HG02798 (cell line): ENCODE results near the gene WDHD1.
A peak's percentile ranks its signal among the peaks of the same experiment; 100 is the strongest.
"Not testable (repeated sequence)": the region's sequence is repeated elsewhere in the genome, so short reads cannot be mapped to it uniquely, and the experiment has no call there.

Experiments used
- ATAC-seq: cut with Tn5 transposase; IDR thresholded peaks from one replicate; pipeline ENCODE4 v1.9.1; 2021; ENCODE audit warnings: mild to moderate bottlenecking; ENCODE audit not compliant: unreplicated experiment, poor library complexity

Gene WDHD1

GRCh38 chr14:55026793-55027561 is at the start of gene WDHD1, which contains the start of gene SOCS4:
Gene WDHD1 (minus strand): TSS chr14:55027099. CDS start chr14:55026787, 312 bp downstream.
Gene SOCS4 (plus strand): TSS chr14:55027236. CDS start chr14:55043042, 15,806 bp downstream.
- ATAC-seq, result peak; percentile 97

- no peak for ATAC-seq
These were observed 48.8 kb upstream of the WDHD1 start for GRCh38 chr14:55075628-55076175.

- peak; percentile 60 for ATAC-seq
These were observed 47.8 kb upstream of the WDHD1 start for GRCh38 chr14:55074662-55075061.

GRCh38 chr14:55073856-55074255 is 47.0 kb upstream of the WDHD1 start:
- no peak for ATAC-seq

- peak; percentile 40 for ATAC-seq
These were observed 45.2 kb upstream of the WDHD1 start for GRCh38 chr14:55071870-55072640.

GRCh38 chr14:55070981-55071411 is 44.1 kb upstream of the WDHD1 start:
- no peak for ATAC-seq

- no peak for ATAC-seq
These were observed 39.3 kb upstream of the WDHD1 start for GRCh38 chr14:55066223-55066622.

GRCh38 chr14:55065411-55065810 is 38.5 kb upstream of the WDHD1 start:
- no peak for ATAC-seq

GRCh38 chr14:55064896-55065295 is 38.0 kb upstream of the WDHD1 start:
- ATAC-seq, result not testable (repeated sequence)

- ATAC-seq, result no peak
These were observed 35.8 kb upstream of the WDHD1 start for GRCh38 chr14:55062517-55063351.

- ATAC-seq, result no peak
These were observed 32.4 kb upstream of the WDHD1 start for GRCh38 chr14:55059333-55059732.

GRCh38 chr14:55057919-55058318 is 31.0 kb upstream of the WDHD1 start:
- no peak for ATAC-seq

- no peak for ATAC-seq
These were observed 27.2 kb upstream of the WDHD1 start for GRCh38 chr14:55054098-55054497.

- no peak for ATAC-seq
These were observed 26.6 kb upstream of the WDHD1 start for GRCh38 chr14:55053500-55053899.

- no peak for ATAC-seq
These were observed 26.1 kb upstream of the WDHD1 start for GRCh38 chr14:55053018-55053417.

- ATAC-seq, result peak; percentile 1
These were observed 25.5 kb upstream of the WDHD1 start for GRCh38 chr14:55052269-55052930.

- peak; percentile 94 for ATAC-seq
These were observed 24.7 kb upstream of the WDHD1 start, which contains the start of gene MAPK1IP1L for GRCh38 chr14:55051423-55052268. Gene MAPK1IP1L (plus strand): TSS chr14:55051647. CDS start chr14:55061684, 10,037 bp downstream.

GRCh38 chr14:55051165-55051422 is 24.2 kb upstream of the WDHD1 start:
- ATAC-seq, result peak; percentile 27

GRCh38 chr14:55048900-55049436 is 22.1 kb upstream of the WDHD1 start:
- no peak for ATAC-seq
